ENCODE data around the gene LACRT.

Gene LACRT

GRCh38 chr12:54588890-54589267, 45.8 kb downstream of the LACRT start:
- TF ChIP-seq SIN3A (IDR thresholded peaks at IDR 0.05; ENCODE audit: borderline replicate concordance, insufficient read depth, low read length) (no peak), POLR2AphosphoS5 (IDR thresholded peaks at IDR 0.05; ENCODE audit: low read depth, low read length) (no peak), TAF1 (IDR thresholded peaks at IDR 0.05; ENCODE audit: borderline replicate concordance, insufficient read depth, low read length) (no peak), FOXP2 (optimal IDR thresholded peaks at IDR 0.05; ENCODE audit: borderline replicate concordance, extremely low read depth, extremely low read length, insufficient read depth) (no peak), REST (IDR thresholded peaks at IDR 0.05; ENCODE audit: insufficient read depth in 1 of 2, low read depth in 2 of 2, low read length in 2 of 2) (no peak)

GRCh38 chr12:54588110-54588889, 46.4 kb downstream of the LACRT start, which contains the start of gene PPP1R1A:
PPP1R1A (minus strand) TSS chr12:54588659; CDS start chr12:54588488, 171 bp downstream.
- no peak for TF ChIP-seq POLR2AphosphoS5 (IDR thresholded peaks at IDR 0.05; ENCODE audit: low read depth, low read length)
- TF ChIP-seq FOXP2 (optimal IDR thresholded peaks at IDR 0.05; ENCODE audit: borderline replicate concordance, extremely low read depth, extremely low read length, insufficient read depth) = no peak
- TF ChIP-seq TAF1 (IDR thresholded peaks at IDR 0.05; ENCODE audit: borderline replicate concordance, insufficient read depth, low read length) = no peak
- no peak for TF ChIP-seq SIN3A (IDR thresholded peaks at IDR 0.05; ENCODE audit: borderline replicate concordance, insufficient read depth, low read length)
- TF ChIP-seq REST (IDR thresholded peaks at IDR 0.05; ENCODE audit: insufficient read depth in 1 of 2, low read depth in 2 of 2, low read length in 2 of 2) = no peak

DNA sequence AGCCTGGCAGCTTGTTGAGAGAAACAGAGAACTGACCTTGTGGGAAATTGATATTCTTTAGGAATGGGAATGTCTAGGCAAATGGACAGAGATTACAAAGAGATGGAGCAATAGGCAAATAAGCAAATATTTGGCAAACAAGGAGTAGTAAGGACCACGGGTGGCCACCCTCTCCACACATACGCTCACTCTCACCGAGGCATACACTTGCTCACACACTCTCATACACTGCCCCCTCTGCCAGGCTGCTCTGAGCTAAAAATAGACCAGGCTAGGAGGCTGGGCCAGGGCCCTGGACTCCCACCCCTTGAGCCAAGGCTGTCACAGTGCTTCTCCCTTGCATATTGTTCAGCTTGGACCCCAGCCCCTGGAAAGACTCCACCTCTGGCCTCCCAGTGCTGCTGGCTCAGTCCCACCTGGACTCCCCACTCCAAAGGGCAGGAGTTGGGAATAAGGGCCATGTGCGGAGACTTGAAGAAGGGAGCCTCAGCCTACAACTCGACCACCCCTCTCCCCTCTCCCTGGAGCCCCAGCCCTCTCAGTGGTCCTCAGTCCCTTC, 47.3 kb downstream of the LACRT start:
- TF ChIP-seq REST (IDR thresholded peaks at IDR 0.05; ENCODE audit: insufficient read depth in 1 of 2, low read depth in 2 of 2, low read length in 2 of 2) (no peak), FOXP2 (optimal IDR thresholded peaks at IDR 0.05; ENCODE audit: borderline replicate concordance, extremely low read depth, extremely low read length, insufficient read depth) (no peak), SIN3A (IDR thresholded peaks at IDR 0.05; ENCODE audit: borderline replicate concordance, insufficient read depth, low read length) (no peak), POLR2AphosphoS5 (IDR thresholded peaks at IDR 0.05; ENCODE audit: low read depth, low read length) (no peak), TAF1 (IDR thresholded peaks at IDR 0.05; ENCODE audit: borderline replicate concordance, insufficient read depth, low read length) (no peak)

DNA sequence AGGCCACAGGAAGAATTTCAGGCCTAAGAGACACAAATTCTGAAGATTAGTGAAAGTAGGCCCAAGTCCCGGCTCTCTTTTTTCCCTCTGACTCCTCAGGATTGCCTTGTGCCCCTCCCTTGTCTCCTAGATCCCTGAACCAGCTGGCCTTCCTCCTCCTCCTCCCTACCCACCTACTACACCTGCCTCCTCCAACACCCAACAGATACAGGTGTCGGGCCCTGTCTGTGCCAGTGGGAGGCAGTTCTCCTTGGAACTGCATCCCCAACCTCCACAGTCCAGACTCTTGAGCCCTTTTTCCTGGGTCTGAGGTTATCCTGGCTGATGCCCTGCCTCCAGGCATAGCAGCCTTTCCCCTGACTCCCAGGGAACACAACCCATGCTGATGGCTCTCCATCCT, 48.1 kb downstream of the LACRT start:
- TF ChIP-seq SIN3A (IDR thresholded peaks at IDR 0.05; ENCODE audit: borderline replicate concordance, insufficient read depth, low read length) = no peak

DNA sequence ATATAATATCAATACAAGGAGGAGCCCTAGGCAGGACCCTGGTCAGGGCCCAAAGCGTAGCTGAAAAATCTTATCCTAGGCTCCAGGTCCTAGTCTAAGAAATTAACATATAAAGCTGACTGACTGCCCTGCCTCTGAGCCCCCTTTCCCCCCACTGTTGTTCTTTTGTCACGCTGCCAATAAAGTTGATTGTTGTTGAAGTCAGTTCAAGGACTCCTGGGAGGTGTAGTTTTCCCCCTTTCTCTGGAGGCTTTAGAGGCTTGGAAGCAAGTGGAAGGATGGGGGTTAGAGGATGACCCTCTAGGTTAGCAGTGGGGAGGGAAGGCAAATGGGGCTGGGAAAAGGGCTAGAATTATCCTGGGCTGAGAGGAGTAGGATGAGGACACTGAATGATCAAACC, 49.5 kb downstream of the LACRT start:
- TF ChIP-seq SIN3A (IDR thresholded peaks at IDR 0.05; ENCODE audit: borderline replicate concordance, insufficient read depth, low read length) = no peak
- no peak for TF ChIP-seq TAF1 (IDR thresholded peaks at IDR 0.05; ENCODE audit: borderline replicate concordance, insufficient read depth, low read length)
- TF ChIP-seq REST (IDR thresholded peaks at IDR 0.05; ENCODE audit: insufficient read depth in 1 of 2, low read depth in 2 of 2, low read length in 2 of 2) = no peak
- no peak for TF ChIP-seq POLR2AphosphoS5 (IDR thresholded peaks at IDR 0.05; ENCODE audit: low read depth, low read length)

All from PFSK-1 (cell line).